CD14-positive monocyte (primary cell): Measurements from ENCODE around the gene ZNHIT3. TPM values are rescaled to one million over a fixed set of nuclear protein-coding genes. Genes with fewer than 3 reads are reported as not detected.
"Not testable (repeated sequence)": the region's sequence is repeated elsewhere in the genome, so short reads cannot be mapped to it uniquely, and the experiment has no call there.

Experiments used
- DNase-seq, 3 donors: peaks; one replicate each; pipeline ENCODE4 v3.0.0-alpha.2; 2011 to 2022
- H2AFZ ChIP-seq: 2 replicates; pipeline ENCODE4 v1.6.0; 2012; ENCODE audit warnings: mild to moderate bottlenecking, low read depth, low read length, inconsistent platforms; ENCODE audit not compliant: insufficient read depth, poor library complexity, severe bottlenecking
- H3K27ac ChIP-seq, 2 donors: 1 replicate in 1 of 2; 2 replicates in 1 of 2; pipeline ENCODE4 v1.5.1; 2012 to 2013; ENCODE audit warnings: low read length in 2 of 2, control low read depth in 1 of 2, inconsistent platforms in 1 of 2, low read depth in 1 of 2, mild to moderate bottlenecking in 1 of 2
- H3K27me3 ChIP-seq, 2 donors: one replicate each; pipeline versions ENCODE4 v1.6.0 to v1.6.1; 2011 to 2013; ENCODE audit warnings: low read length in 2 of 2; ENCODE audit not compliant: control insufficient read depth in 2 of 2, insufficient read depth in 2 of 2
- H3K36me3 ChIP-seq, 2 donors: replicated peaks in 1 of 2; 1 replicate in 1 of 2; 2 replicates in 1 of 2; pipeline versions ENCODE4 v1.5.1 to v1.6.1; 2012 to 2013; ENCODE audit warnings: low read length in 2 of 2, control low read depth in 1 of 2, inconsistent platforms in 1 of 2, mild to moderate bottlenecking in 1 of 2; ENCODE audit not compliant: insufficient read depth in 2 of 2, control insufficient read depth in 1 of 2
- H3K4me1 ChIP-seq, 2 donors: 1 replicate in 1 of 2; 2 replicates in 1 of 2; pipeline versions ENCODE4 v1.5.1 to v1.6.1; 2012 to 2013; ENCODE audit warnings: low read length in 2 of 2, control low read depth in 1 of 2, inconsistent platforms in 1 of 2, mild to moderate bottlenecking in 1 of 2, moderate library complexity in 1 of 2; ENCODE audit not compliant: insufficient read depth in 2 of 2, control insufficient read depth in 1 of 2
- H3K4me2 ChIP-seq: replicated peaks from 2 replicates; pipeline ENCODE3; 2012; ENCODE audit warnings: low read length, moderate library complexity, mild to moderate bottlenecking; ENCODE audit not compliant: poor library complexity, severe bottlenecking; ENCODE audit errors: extremely low read depth
- H3K4me3 ChIP-seq, 3 experiments: fragments of 200-600 bp in 1 of 3; sonication (generic) in 1 of 3; replicated peaks in 1 of 3; 1 replicate in 2 of 3; 2 replicates in 1 of 3; pipeline ENCODE4 v1.5.1; 2011 to 2013; ENCODE audit warnings: low read length in 3 of 3, mild to moderate bottlenecking in 3 of 3, control low read depth in 2 of 3, low read depth in 2 of 3, inconsistent platforms in 1 of 3, moderate library complexity in 1 of 3
- H3K79me2 ChIP-seq: 2 replicates; pipeline ENCODE4 v1.6.0; 2012; ENCODE audit warnings: mild to moderate bottlenecking, control low read depth, inconsistent platforms, low read length, moderate library complexity; ENCODE audit not compliant: insufficient read depth
- H3K9ac ChIP-seq: 2 replicates; pipeline ENCODE4 v1.6.0; 2017; ENCODE audit warnings: low read length, mild to moderate bottlenecking; ENCODE audit not compliant: insufficient read depth, poor library complexity, severe bottlenecking
- H3K9me3 ChIP-seq, 2 donors: replicated peaks in 1 of 2; 1 replicate in 1 of 2; 2 replicates in 1 of 2; pipeline versions ENCODE4 v1.5.1 to v1.6.1; 2012 to 2013; ENCODE audit warnings: low read length in 2 of 2, control low read depth in 1 of 2; ENCODE audit not compliant: control insufficient read depth in 1 of 2, insufficient read depth in 1 of 2
- H4K20me1 ChIP-seq: 2 replicates; pipeline ENCODE4 v1.6.0; 2012; ENCODE audit warnings: mild to moderate bottlenecking, low read length, control low read depth, moderate library complexity; ENCODE audit not compliant: insufficient read depth
- H3K27ac Mint-ChIP-seq, 7 donors: one replicate each; pipeline ENCODE4 v1.8.0; 2020; ENCODE audit warnings: mild to moderate bottlenecking in 7 of 7, mixed read lengths in 7 of 7, moderate library complexity in 6 of 7, inconsistent platforms in 2 of 7
- H3K27me3 Mint-ChIP-seq, 3 donors: one replicate each; pipeline ENCODE4 v1.8.0; 2021 to 2022; ENCODE audit warnings: low read depth in 3 of 3, mild to moderate bottlenecking in 3 of 3, mixed read lengths in 3 of 3, moderate library complexity in 3 of 3, inconsistent platforms in 1 of 3
- H3K36me3 Mint-ChIP-seq, 2 donors: one replicate each; pipeline ENCODE4 v1.8.0; 2020; ENCODE audit warnings: mixed read lengths in 2 of 2, inconsistent platforms in 1 of 2, mild to moderate bottlenecking in 1 of 2
- H3K4me1 Mint-ChIP-seq: one replicate; pipeline ENCODE4 v1.8.0; 2020; ENCODE audit warnings: mild to moderate bottlenecking, mixed read lengths
- H3K4me3 Mint-ChIP-seq, 2 donors: one replicate each; pipeline ENCODE4 v1.8.0; 2020; ENCODE audit warnings: mild to moderate bottlenecking in 2 of 2, mixed read lengths in 2 of 2, moderate library complexity in 1 of 2
- H3K9me3 Mint-ChIP-seq, 7 donors: one replicate each; pipeline ENCODE4 v1.8.0; 2020 to 2022; ENCODE audit warnings: mixed read lengths in 7 of 7, mild to moderate bottlenecking in 6 of 7, moderate library complexity in 6 of 7, inconsistent platforms in 2 of 7
- WGBS: methylation state at CpG from one replicate; pipeline ENCODE4 v1.1.5; 2013; ENCODE audit warnings: missing lambda C conversion rate; ENCODE audit not compliant: insufficient coverage; 5-methylcytosine and 5-hydroxymethylcytosine counted together
- intact Hi-C, 2 donors: fragments of 100-400 bp; cut with micrococcal nuclease; formaldehyde crosslinking; loops; one replicate each; pipeline versions ENCODE4 v1.15.0 to v1.15.1; 2023
- polyA plus RNA-seq, 3 donors: library from polyadenylated mRNA; depleted of rRNA in 1 of 3; unstranded in 2 of 3; stranded (reverse) in 1 of 3; fragments of 300-500 nt in 2 of 3; fragments of >200 nt in 1 of 3; fragmentation: Illumina TruSeq in 2 of 3; gene quantifications; 1 replicate in 2 of 3; 2 replicates in 1 of 3; pipeline ENCODE4 v1.2.3, GENCODE V29; 2012 to 2021
- TF ChIP-seq, protein P1 (sequence below): fragments of 200-600 bp; IDR thresholded peaks from one replicate; pipeline ENCODE4 v1.8.0; 2022; ENCODE audit warnings: antibody characterized with exemption, mild to moderate bottlenecking

ZNHIT3 gene
- polyA plus RNA-seq, 3 donors = 27.6 to 70.4 (median 63.5) TPM

DNA sequence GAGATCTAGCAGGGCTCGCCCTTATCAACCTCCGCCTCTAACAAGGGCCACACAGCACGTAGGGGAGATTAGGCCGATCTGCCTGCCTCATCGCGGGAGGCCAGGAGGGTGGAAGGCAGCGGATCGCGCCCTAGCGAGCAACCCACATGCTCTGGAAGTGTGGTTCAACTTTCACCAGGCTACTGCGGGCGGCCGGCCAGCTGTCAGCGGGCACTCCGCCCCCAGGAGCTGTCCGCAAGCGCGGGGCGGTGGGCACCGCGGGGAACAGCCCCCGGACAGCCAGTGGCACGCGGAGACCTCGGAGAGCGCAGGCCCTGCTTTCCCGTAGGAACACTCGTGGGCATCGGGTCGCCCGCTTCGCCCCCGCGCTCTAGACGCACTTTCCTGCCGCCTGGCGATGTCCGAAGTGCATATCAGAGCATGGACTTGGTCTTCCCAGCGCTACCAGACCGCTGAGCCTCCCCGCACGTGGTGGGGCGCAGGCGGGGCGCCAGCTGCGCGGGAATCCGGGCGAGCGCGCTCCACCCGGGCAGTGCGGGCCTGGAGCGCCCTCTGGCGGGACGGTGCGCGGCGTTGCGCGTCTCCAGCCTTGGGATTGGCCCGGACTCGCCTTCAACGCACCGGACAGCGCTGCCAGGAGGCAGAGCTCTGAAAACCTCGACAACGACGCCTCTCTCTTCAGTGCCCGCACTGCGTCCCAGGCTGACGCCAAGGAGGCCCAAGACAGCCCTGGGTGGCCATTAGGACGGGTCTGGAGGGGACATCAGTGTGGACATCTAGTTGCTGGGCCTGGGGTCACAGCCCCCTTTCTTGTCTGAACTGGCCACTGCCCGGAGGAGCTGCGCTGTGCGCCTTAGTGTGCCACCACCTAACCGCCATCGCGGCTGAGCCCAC lies 3.6 kb upstream of the ZNHIT3 start:
- TF ChIP-seq, protein P1, sequence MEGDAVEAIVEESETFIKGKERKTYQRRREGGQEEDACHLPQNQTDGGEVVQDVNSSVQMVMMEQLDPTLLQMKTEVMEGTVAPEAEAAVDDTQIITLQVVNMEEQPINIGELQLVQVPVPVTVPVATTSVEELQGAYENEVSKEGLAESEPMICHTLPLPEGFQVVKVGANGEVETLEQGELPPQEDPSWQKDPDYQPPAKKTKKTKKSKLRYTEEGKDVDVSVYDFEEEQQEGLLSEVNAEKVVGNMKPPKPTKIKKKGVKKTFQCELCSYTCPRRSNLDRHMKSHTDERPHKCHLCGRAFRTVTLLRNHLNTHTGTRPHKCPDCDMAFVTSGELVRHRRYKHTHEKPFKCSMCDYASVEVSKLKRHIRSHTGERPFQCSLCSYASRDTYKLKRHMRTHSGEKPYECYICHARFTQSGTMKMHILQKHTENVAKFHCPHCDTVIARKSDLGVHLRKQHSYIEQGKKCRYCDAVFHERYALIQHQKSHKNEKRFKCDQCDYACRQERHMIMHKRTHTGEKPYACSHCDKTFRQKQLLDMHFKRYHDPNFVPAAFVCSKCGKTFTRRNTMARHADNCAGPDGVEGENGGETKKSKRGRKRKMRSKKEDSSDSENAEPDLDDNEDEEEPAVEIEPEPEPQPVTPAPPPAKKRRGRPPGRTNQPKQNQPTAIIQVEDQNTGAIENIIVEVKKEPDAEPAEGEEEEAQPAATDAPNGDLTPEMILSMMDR = peak; percentile 96
- peak overlapping the region in 3 of 7 donors; percentile 46 to 55 (median 50) for H3K27ac Mint-ChIP-seq
- peaks cover 24 to 32% of the 10 kb centered on the region in 2 donors for H3K4me1 ChIP-seq
- peak overlapping the region; percentile 61 to 84 for H3K4me3 Mint-ChIP-seq
- peak overlapping the region; percentile 94 for H2AFZ ChIP-seq
- H3K4me2 ChIP-seq = peak overlapping the region; percentile 83
- peaks cover 27 to 45% (median 30%) of the 10 kb centered on the region in 3 donors for H3K27me3 Mint-ChIP-seq
- no peaks in the 10 kb centered on the region for H4K20me1 ChIP-seq
- H3K79me2 ChIP-seq = peaks cover 14% of the 10 kb centered on the region
- peaks cover 6 to 18% of the 10 kb centered on the region in 2 donors for H3K27me3 ChIP-seq
- no peaks in the 10 kb centered on the region for H3K36me3 ChIP-seq
- H3K4me1 Mint-ChIP-seq = peaks cover 24% of the 10 kb centered on the region
- no peak overlapping the region for H3K27ac ChIP-seq
- H3K36me3 Mint-ChIP-seq = no peaks in the 10 kb centered on the region
- peak overlapping the region; percentile 3 to 72 (median 10) for H3K4me3 ChIP-seq
- peak; percentile 71 to 74 (median 71) for DNase-seq
- intact Hi-C loops = loop anchor here in 1 of 2 donors (10.0 kb wide), 1 partner anchor 508 kb away; no protein-coding TSS in a partner anchor
- WGBS = 8% methylated on average over 79 of the region's 79 CpGs
- H3K9ac ChIP-seq = peak overlapping the region; percentile 42
- no peaks in the 10 kb centered on the region for H3K9me3 ChIP-seq
- H3K9me3 Mint-ChIP-seq = peaks cover 0 to 4% (median 0%) of the 10 kb centered on the region in 7 donors

DNA sequence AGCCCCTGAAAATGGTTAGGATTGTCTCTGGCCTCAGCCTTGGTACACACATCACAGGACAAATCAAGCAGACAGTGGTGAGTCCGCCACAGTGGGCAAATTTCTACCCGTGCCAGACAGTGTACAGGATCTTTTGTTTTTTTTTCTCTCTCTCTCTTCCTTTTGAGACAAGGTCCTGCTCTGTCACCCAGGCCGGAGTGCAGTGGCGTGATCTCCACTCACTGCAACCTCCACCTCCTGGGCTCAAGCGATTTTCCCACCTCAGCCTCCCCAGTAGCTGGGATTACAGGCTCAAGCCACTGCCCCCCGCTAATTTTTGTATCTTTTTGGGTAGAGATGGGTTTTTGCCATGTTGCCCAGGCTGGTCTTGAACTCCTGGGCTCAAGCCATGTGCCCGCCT lies 2.5 kb upstream of the ZNHIT3 start:
- H3K27ac Mint-ChIP-seq, H3K4me2 ChIP-seq, H2AFZ ChIP-seq, H3K4me3 Mint-ChIP-seq, H3K9me3 Mint-ChIP-seq, H3K36me3 Mint-ChIP-seq, H3K36me3 ChIP-seq, H3K4me3 ChIP-seq, H3K27ac ChIP-seq, H3K9me3 ChIP-seq, H3K9ac ChIP-seq, H4K20me1 ChIP-seq, DNase-seq: not testable (repeated sequence)
- peaks cover 24% of the 10 kb centered on the region for H3K4me1 Mint-ChIP-seq
- Histone ChIP-seq H3K4me1 (peaks cover 24 to 32% of the 10 kb centered on the region in 2 donors), H3K27me3 (peaks cover 6 to 18% of the 10 kb centered on the region in 2 donors), H3K79me2 (peaks cover 25% of the 10 kb centered on the region)
- H3K27me3 Mint-ChIP-seq = peaks cover 24 to 38% (median 26%) of the 10 kb centered on the region in 3 donors
- 94% methylated on average over 5 of the region's 7 CpGs for WGBS
- intact Hi-C loops = loop anchor here in 1 of 2 donors (10.0 kb wide), 1 partner anchor 509 kb away; no protein-coding TSS in a partner anchor
